ENCODE data around the gene NDST1. TPM values are rescaled to one million over a fixed set of nuclear protein-coding genes. Genes with fewer than 3 reads are reported as not detected.

NDST1 gene
- polyA plus RNA-seq, 4 donors, result 53.2 to 64.0 (median 57.8) TPM

- no peak for DNase-seq (ENCODE audit: low read depth in 4 of 4, low spot score in 3 of 4)
Measured at GRCh38 chr5:150540615-150541396, 32.9 kb downstream of the NDST1 start.

- DNase-seq (ENCODE audit: low read depth in 4 of 4, low spot score in 3 of 4), result no peak
Measured at GRCh38 chr5:150541397-150541675, 33.4 kb downstream of the NDST1 start.

GRCh38 chr5:150541895-150542294 lies 34.0 kb downstream of the NDST1 start:
- no peak for DNase-seq (ENCODE audit: low read depth in 4 of 4, low spot score in 3 of 4)

GRCh38 chr5:150542933-150543445 lies 35.1 kb downstream of the NDST1 start:
- DNase-seq (ENCODE audit: low read depth in 4 of 4, low spot score in 3 of 4), result no peak

DNA sequence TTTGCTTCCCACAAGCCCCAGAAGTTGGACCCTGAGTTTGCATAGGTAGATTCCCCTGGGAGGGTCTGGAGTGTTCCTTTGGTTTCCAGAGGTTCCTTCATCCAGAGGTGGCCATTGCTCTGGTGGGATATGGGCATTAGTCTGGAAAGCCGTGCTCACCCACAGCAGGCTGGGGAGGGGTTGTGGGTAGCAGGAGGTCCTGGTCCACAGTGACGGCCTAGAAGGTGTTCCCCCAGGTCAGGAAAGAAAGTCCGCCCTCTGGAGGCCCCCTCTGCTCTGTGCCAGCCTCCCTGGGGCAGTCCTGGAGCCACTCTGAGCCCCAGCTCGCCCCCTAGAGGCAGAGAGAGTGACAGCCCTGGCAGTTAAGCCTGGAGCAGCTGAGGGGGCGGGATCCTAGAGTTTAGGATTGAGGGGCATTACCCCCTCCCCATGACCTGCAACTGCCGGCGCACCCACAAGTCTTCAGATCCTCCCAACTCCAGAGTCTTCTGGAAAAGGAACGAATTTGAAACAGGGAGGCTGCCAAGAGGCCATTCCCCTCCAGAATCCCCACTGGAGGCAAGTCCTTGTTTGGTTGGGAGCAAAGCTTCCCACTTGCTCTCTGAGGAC lies 36.8 kb downstream of the NDST1 start:
- DNase-seq (ENCODE audit: low read depth in 4 of 4, low spot score in 3 of 4), result peak in 1 of 4 donors; percentile 23

DNA sequence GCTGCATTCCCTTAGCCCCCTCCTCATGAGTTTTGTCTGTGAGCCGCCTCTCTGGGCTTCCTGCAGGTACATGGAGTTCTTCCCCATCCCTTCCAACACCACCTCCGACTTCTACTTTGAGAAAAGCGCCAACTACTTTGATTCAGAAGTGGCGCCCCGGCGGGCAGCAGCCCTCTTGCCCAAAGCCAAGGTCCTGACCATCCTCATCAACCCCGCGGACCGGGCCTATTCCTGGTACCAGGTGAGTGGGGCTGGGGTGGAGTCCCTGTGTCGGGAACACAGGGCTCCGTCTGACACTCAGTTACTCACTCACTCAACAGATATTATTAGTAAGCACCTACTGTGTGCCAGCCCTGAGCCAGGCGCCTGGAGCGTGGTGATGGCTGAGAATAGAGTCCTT lies 37.3 kb downstream of the NDST1 start:
- DNase-seq (ENCODE audit: low read depth in 4 of 4, low spot score in 3 of 4), result no peak

DNA sequence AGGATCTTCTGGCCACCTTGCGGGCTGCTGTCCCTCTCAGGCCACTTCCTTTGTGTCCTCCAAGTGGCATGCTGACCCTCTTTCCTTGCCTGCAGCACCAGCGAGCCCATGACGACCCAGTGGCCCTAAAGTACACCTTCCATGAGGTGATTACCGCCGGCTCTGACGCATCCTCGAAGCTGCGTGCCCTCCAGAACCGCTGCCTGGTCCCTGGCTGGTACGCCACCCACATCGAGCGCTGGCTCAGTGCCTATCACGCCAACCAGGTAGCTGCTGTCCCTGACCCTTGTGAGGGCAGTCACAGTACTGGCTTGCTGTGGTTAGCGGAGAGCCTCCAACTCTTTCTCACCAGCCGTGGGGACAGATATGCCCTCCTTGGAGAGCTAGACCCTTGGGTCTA lies 40.2 kb downstream of the NDST1 start:
- DNase-seq (ENCODE audit: low read depth in 4 of 4, low spot score in 3 of 4), result no peak

GRCh38 chr5:150549735-150550134 lies 41.8 kb downstream of the NDST1 start:
- no peak for DNase-seq (ENCODE audit: low read depth in 4 of 4, low spot score in 3 of 4)

GRCh38 chr5:150550286-150550685 lies 42.4 kb downstream of the NDST1 start:
- no peak for DNase-seq (ENCODE audit: low read depth in 4 of 4, low spot score in 3 of 4)

DNA sequence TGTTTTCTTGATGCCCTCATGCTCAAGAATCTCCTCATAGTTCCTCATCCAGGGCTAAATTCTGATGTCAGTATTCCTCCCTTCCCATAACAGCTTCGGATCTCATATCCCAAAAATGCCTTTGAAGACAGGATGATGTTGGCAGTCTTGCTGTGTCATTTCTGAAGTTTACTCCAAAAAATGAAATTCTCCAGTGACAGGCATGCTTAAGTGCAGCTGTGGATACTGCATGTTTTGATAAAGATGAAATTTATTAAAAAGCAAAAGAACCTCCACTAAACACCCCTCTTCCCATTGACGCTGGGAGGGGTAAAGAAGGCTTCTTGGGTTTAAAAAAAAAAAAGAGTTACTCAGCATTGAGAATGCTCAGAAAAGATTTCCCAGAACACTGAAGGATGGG lies 43.1 kb downstream of the NDST1 start:
- no peak for DNase-seq (ENCODE audit: low read depth in 4 of 4, low spot score in 3 of 4)

DNA sequence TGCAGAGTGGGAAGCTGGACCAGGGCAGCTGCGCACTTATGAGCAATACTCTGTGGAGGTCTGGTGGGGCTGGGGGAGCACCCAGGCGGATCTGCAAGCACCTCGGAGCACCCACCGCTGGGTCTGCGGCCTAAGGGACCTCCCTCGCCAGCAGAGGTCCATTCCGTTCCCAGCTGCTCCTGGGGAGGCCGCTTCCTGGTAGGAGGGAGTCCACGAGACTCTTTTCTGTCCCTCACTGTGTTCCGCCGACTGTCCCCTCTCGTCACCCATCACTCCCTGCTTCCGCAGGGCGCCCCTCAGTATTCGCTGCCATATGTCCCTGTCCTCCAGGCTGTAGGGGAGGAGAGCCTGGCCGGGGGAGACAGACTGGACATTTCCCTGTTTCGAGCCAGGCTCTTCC lies 45.5 kb downstream of the NDST1 start:
- DNase-seq (ENCODE audit: low read depth in 4 of 4, low spot score in 3 of 4), result no peak

GRCh38 chr5:150553911-150554310 lies 46.0 kb downstream of the NDST1 start:
- no peak for DNase-seq (ENCODE audit: low read depth in 4 of 4, low spot score in 3 of 4)

- no peak for DNase-seq (ENCODE audit: low read depth in 4 of 4, low spot score in 3 of 4)
Measured at GRCh38 chr5:150554857-150555256, 46.9 kb downstream of the NDST1 start.

DNA sequence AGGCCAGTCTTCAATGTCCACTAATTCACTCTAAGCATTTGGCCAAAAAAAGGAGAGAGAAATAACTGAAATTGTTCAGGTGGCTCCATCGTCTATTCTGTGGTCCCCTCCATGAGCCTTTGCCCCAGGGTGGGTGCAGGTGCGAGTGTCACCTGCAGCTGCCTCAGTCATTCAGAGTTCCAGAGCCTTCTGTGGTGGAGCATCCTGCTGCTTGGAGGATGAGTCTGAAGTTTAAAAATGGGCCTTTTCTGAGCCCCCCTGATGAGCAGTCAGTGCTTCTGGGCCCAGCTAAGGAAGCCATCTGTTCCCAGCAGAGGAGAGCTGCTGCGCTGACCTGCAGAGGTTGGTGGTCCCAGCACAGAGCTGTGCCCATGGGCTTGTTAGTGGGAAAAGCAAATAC lies 48.2 kb downstream of the NDST1 start:
- DNase-seq (ENCODE audit: low read depth in 4 of 4, low spot score in 3 of 4), result no peak

- DNase-seq (ENCODE audit: low read depth in 4 of 4, low spot score in 3 of 4), result no peak
Measured at GRCh38 chr5:150556859-150557508, 49.1 kb downstream of the NDST1 start.

GRCh38 chr5:150557509-150557872 lies 49.6 kb downstream of the NDST1 start:
- no peak for DNase-seq (ENCODE audit: low read depth in 4 of 4, low spot score in 3 of 4)

DNA sequence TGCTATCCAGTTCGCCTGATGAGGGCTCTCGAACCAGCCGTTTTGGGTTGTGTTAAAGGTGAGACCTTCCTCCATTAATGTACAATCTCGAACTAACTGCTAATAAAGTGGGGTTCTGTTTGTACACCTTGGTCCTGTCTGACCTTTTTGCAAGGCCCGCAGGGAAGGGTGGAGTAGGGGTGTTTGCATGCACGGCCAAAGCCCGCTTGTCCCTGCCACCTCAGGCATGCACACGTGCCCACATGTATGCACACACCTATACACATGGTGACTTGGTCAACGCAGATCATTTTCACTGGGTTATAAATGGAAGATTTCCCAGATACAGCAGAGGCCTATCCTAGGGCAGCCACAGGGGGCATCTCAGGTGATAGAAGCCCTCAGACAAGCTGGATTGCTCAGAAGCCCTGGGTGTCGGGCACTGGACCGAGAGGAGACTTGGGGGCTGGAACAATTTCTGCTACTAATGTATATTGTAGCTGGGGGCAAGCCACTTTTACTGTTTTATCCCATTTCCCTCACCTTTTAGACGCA lies 50.2 kb downstream of the NDST1 start:
- DNase-seq (ENCODE audit: low read depth in 4 of 4, low spot score in 3 of 4), result no peak

DNA sequence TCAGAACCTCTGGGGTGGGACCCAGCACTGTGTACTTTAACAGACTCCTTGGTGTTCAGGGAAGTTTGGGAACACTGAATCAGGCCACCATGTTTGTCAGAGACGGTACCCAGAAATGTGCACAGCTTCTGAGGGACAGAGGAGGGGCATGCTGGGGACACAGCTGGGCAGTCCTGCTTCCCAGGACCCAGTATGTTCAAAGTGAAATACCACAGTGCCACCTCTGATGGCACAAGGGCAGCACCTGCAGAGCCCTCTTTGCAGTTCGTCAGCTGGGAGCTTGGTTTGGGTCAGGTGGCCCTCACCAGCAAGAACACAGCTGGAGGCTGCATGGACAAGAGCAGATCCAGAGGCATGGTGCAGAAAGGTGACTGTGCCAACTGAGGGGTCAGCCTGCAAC lies 51.2 kb downstream of the NDST1 start:
- DNase-seq (ENCODE audit: low read depth in 4 of 4, low spot score in 3 of 4), result no peak

DNA sequence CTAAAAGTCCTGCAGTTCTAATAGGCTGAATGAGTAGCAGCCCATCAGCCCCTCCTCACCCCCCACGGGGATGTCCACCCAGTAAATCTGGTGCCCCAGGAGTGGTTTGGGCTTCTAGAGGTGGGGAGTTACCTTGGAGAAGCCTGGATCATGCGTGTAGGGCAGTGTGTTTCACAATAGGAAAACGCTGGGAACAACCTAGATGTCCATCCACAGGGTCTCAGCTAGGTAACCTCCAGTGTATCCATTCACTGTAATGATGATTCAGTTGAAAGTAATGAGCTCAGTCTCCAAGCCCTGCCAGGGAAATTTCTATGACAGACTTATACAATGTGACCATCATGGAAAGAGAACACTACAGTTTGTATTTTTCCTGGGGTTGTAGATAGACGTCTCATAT lies 51.8 kb downstream of the NDST1 start:
- DNase-seq (ENCODE audit: low read depth in 4 of 4, low spot score in 3 of 4), result no peak

- DNase-seq (ENCODE audit: low read depth in 4 of 4, low spot score in 3 of 4), result peak; percentile 83 to 88 (median 84)
Measured at GRCh38 chr5:150560401-150561191, 52.7 kb downstream of the NDST1 start.

GRCh38 chr5:150561192-150561512 lies 53.2 kb downstream of the NDST1 start:
- no peak for DNase-seq (ENCODE audit: low read depth in 4 of 4, low spot score in 3 of 4)
